ENCODE measurements around the gene SUSD4. TPM values are rescaled to one million over a fixed set of nuclear protein-coding genes. Genes with fewer than 3 reads are reported as not detected.

The SUSD4 gene
- total RNA-seq, 3 donors from 2014 or later (not counting 1 experiment from before 2014, with no cell fraction given) = 0.60 to 1.1 TPM; not detected in 1

DNA sequence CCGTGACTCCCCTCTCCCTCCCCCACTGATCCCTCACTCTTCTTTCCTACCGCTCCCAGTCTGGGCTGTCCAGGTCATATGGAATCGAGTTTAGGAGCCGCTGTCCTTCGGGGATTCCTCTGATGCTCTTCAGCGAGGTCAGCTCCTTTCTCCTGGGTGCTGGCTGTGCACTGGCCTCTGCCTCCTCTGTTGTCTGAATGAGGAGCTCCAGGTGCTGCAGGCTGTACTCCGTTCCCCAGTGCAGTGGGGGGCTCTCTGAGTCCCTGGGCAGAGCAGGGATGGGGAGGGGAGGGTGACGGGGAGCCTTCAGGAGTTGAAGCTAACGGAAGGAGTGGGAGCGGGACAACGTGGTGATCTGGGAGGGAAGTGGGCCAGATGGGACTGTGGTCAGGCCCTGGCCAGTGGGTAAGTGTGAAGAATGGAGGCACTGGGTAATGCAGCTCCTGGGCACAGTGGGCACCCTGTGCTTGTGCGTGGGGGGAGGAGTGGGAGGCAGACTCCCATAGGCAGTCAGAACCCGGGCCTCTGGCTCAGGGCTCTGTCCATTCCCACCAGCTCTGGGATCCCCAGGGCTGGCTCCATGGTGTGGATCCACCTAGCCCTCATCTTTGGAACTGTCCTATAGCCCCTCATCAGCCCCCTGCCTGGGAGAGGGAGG, 161.5 kb downstream of the SUSD4 start:
- DNase-seq = no peak
- no peaks in the 10 kb centered on the region for H3K9me3 ChIP-seq (ENCODE audit: control insufficient read depth, insufficient read depth, low read length)
- no peaks in the 10 kb centered on the region for H3K4me1 ChIP-seq (ENCODE audit: control insufficient read depth, insufficient read depth, low read length)
- H3K4me3 ChIP-seq (ENCODE audit: low read length) = no peak overlapping the region
- H3K4me1 Mint-ChIP-seq = peaks cover 4 to 7% of the 10 kb centered on the region in 2 donors
- intact Hi-C loops (cut with micrococcal nuclease) = no loop called here
- WGBS (ENCODE audit: insufficient coverage) = 90% methylated on average over 13 of the region's 13 CpGs
- TF ChIP-seq, protein P1, sequence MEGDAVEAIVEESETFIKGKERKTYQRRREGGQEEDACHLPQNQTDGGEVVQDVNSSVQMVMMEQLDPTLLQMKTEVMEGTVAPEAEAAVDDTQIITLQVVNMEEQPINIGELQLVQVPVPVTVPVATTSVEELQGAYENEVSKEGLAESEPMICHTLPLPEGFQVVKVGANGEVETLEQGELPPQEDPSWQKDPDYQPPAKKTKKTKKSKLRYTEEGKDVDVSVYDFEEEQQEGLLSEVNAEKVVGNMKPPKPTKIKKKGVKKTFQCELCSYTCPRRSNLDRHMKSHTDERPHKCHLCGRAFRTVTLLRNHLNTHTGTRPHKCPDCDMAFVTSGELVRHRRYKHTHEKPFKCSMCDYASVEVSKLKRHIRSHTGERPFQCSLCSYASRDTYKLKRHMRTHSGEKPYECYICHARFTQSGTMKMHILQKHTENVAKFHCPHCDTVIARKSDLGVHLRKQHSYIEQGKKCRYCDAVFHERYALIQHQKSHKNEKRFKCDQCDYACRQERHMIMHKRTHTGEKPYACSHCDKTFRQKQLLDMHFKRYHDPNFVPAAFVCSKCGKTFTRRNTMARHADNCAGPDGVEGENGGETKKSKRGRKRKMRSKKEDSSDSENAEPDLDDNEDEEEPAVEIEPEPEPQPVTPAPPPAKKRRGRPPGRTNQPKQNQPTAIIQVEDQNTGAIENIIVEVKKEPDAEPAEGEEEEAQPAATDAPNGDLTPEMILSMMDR (IDR thresholded peaks at IDR 0.05) = no peak
- ATAC-seq = peak in 1 of 3 donors; percentile 30
- no peak overlapping the region for H3K4me3 Mint-ChIP-seq
- H3K9me3 Mint-ChIP-seq = no peaks in the 10 kb centered on the region
- H3K36me3 ChIP-seq (ENCODE audit: control insufficient read depth, insufficient read depth, low read length) = no peaks in the 10 kb centered on the region
- H3K27ac ChIP-seq (ENCODE audit: low read length) = no peak overlapping the region
- H3K27ac Mint-ChIP-seq = no peak overlapping the region
- peaks cover 2% of the 10 kb centered on the region for H3K27me3 ChIP-seq (ENCODE audit: control insufficient read depth, insufficient read depth, low read length)
- H3K27me3 Mint-ChIP-seq (ENCODE audit: low read depth in 2 of 2) = peaks cover 19 to 27% of the 10 kb centered on the region in 2 donors
- no peaks in the 10 kb centered on the region for H3K36me3 Mint-ChIP-seq

DNA sequence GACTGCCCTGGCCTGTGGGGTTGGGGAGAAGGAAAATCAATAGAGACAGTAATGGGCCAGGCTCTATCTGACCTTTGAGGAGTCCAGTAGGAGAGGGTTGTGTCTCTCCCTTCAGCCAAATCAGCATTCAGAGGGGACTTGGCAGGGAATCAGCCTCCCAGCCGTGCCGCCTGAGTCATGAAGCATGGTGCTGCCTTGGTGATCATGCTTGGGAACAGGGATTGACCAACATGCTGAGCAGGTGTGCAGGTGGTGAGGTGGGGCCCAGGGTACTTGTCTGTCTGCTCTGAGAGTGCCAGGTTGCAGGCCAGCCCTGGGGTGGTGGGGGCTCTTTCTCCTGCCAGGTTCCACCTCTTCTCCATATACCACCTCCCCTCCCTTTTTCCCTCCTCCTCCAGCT, 162.0 kb downstream of the SUSD4 start:
- H3K4me1 Mint-ChIP-seq = peaks cover 4 to 7% of the 10 kb centered on the region in 2 donors
- no peak overlapping the region for H3K27ac ChIP-seq (ENCODE audit: low read length)
- H3K27me3 Mint-ChIP-seq (ENCODE audit: low read depth in 2 of 2) = peaks cover 21 to 27% of the 10 kb centered on the region in 2 donors
- TF ChIP-seq, protein P1 (IDR thresholded peaks at IDR 0.05) = no peak
- DNase-seq (no peak), ATAC-seq (no peak)
- WGBS (ENCODE audit: insufficient coverage) = 85% methylated on average over 2 of the region's 2 CpGs
- H3K36me3 ChIP-seq (ENCODE audit: control insufficient read depth, insufficient read depth, low read length) = no peaks in the 10 kb centered on the region
- H3K9me3 ChIP-seq (ENCODE audit: control insufficient read depth, insufficient read depth, low read length) = no peaks in the 10 kb centered on the region
- H3K4me3 ChIP-seq (ENCODE audit: low read length) = no peak overlapping the region
- peaks cover 2% of the 10 kb centered on the region for H3K27me3 ChIP-seq (ENCODE audit: control insufficient read depth, insufficient read depth, low read length)
- no peak overlapping the region for H3K27ac Mint-ChIP-seq
- intact Hi-C loops (cut with micrococcal nuclease) = no loop called here
- no peaks in the 10 kb centered on the region for H3K4me1 ChIP-seq (ENCODE audit: control insufficient read depth, insufficient read depth, low read length)
- H3K9me3 Mint-ChIP-seq = no peaks in the 10 kb centered on the region
- no peaks in the 10 kb centered on the region for H3K36me3 Mint-ChIP-seq
- no peak overlapping the region for H3K4me3 Mint-ChIP-seq

DNA sequence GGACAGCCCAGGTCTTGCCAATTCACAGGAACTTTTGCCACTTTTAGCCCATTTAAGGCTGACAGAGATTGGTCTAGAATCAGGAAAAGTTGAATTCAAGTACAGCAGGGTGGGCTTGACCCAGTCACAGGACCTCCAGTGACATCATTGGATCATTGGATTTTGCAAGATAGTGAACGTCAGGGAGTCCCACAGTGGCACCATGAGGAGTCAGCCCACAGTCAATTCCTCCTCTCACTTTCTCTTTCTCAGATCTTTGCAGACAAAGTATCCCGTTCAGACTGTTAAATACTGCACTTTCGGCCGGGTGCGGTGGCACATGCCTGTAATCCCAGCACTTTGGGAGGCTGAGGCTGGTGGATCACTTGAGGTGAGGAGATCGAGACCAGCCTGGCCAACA, 163.1 kb downstream of the SUSD4 start:
- Mint-ChIP-seq H3K4me1 (peaks cover 4 to 7% of the 10 kb centered on the region in 2 donors), H3K27ac (no peak overlapping the region), H3K36me3 (no peaks in the 10 kb centered on the region), H3K9me3 (no peaks in the 10 kb centered on the region), H3K4me3 (no peak overlapping the region), H3K27me3 (ENCODE audit: low read depth in 2 of 2) (peaks cover 21 to 27% of the 10 kb centered on the region in 2 donors)
- ATAC-seq (no peak), DNase-seq (no peak)
- H3K4me1 ChIP-seq (ENCODE audit: control insufficient read depth, insufficient read depth, low read length) = no peaks in the 10 kb centered on the region
- intact Hi-C loops (cut with micrococcal nuclease) = no loop called here
- H3K27ac ChIP-seq (ENCODE audit: low read length) = no peak overlapping the region
- no peaks in the 10 kb centered on the region for H3K9me3 ChIP-seq (ENCODE audit: control insufficient read depth, insufficient read depth, low read length)
- TF ChIP-seq, protein P1 (IDR thresholded peaks at IDR 0.05) = no peak
- 85% methylated on average over 5 of the region's 6 CpGs for WGBS (ENCODE audit: insufficient coverage)
- H3K27me3 ChIP-seq (ENCODE audit: control insufficient read depth, insufficient read depth, low read length) = no peaks in the 10 kb centered on the region
- H3K36me3 ChIP-seq (ENCODE audit: control insufficient read depth, insufficient read depth, low read length) = no peaks in the 10 kb centered on the region
- no peak overlapping the region for H3K4me3 ChIP-seq (ENCODE audit: low read length)

Data from natural killer cell (primary cell).